ENCODE results near the gene CTRB2. TPM values are rescaled to one million over a fixed set of nuclear protein-coding genes. Genes with fewer than 3 reads are reported as not detected.

The CTRB2 gene
- polyA plus RNA-seq, 1 of the 3 experiments (the other 2 are of a cell fraction), result not detected

GRCh38 chr16:75188832-75189477 lies 18.0 kb downstream of the CTRB2 start (continued):
- TF ChIP-seq USF1 (IDR thresholded peaks at IDR 0.05; ENCODE audit: borderline replicate concordance, low read depth), result no peak
- TF ChIP-seq EP300 (IDR thresholded peaks at IDR 0.05; ENCODE audit: borderline replicate concordance in 1 of 2, low read depth in 1 of 2, low read length in 1 of 2), result no peak
- TF ChIP-seq FOSL2 (IDR thresholded peaks at IDR 0.05; ENCODE audit: borderline replicate concordance, low read depth), result no peak

GRCh38 chr16:75181630-75182029 lies 25.3 kb downstream of the CTRB2 start:
- Histone ChIP-seq H3K79me2 (ENCODE audit: insufficient read depth) (no peaks in the 10 kb centered on the region), H3K9ac (no peak overlapping the region), H3K27me3 (ENCODE audit: insufficient read depth) (no peaks in the 10 kb centered on the region), H3K36me3 (replicated peaks in 1 of 2; ENCODE audit: control insufficient read depth in 1 of 2, insufficient read depth in 2 of 2, low read length in 1 of 2) (no peaks in the 10 kb centered on the region), H3K9me2 (no peaks in the 10 kb centered on the region), H2AFZ (ENCODE audit: low read depth) (no peak overlapping the region), H3K4me1 (ENCODE audit: control insufficient read depth in 1 of 2, insufficient read depth in 2 of 2, low read depth in 1 of 2, low read length in 1 of 2) (no peaks in the 10 kb centered on the region), H3K4me3 (ENCODE audit: low read depth in 2 of 2, low read length in 1 of 2) (no peak overlapping the region), H3K27ac (ENCODE audit: low read depth in 2 of 2, low read length in 1 of 2) (no peak overlapping the region), H3K9me3 (peaks cover 20% of the 10 kb centered on the region), H4K20me1 (ENCODE audit: insufficient read depth) (no peaks in the 10 kb centered on the region), H3K4me2 (no peak overlapping the region), H3F3A (replicated peaks; ENCODE audit: insufficient read depth) (no peaks in the 10 kb centered on the region)
- CTCF ChIA-PET, result interaction anchor here (1.0 kb wide), 1 partner anchor 183 kb away, joined by 3 read pairs; the partner anchor contains the start of gene ZNRF1
- POLR2A ChIA-PET, result no interaction called here
- WGBS (ENCODE audit: low lambda C conversion rate), result 42% methylated on average over 3 of the region's 3 CpGs
- no peak for DNase-seq
- TF ChIP-seq TCF12 (IDR thresholded peaks at IDR 0.05) (no peak), TAF1 (IDR thresholded peaks at IDR 0.05; ENCODE audit: borderline replicate concordance, low read depth, low read length) (no peak), RXRA (IDR thresholded peaks at IDR 0.05; ENCODE audit: borderline replicate concordance, low read depth) (no peak), FOSL2 (IDR thresholded peaks at IDR 0.05; ENCODE audit: borderline replicate concordance, low read depth) (no peak), MAX (IDR thresholded peaks at IDR 0.05; ENCODE audit: low read depth) (no peak), PBX3 (IDR thresholded peaks at IDR 0.05) (no peak), EZH2phosphoT487 (IDR thresholded peaks at IDR 0.05; ENCODE audit: borderline replicate concordance, low read depth) (no peak), REST (IDR thresholded peaks at IDR 0.05; ENCODE audit: low read depth, low read length) (no peak), FOXM1 (IDR thresholded peaks at IDR 0.05; ENCODE audit: low read depth) (no peak), EP300 (IDR thresholded peaks at IDR 0.05; ENCODE audit: borderline replicate concordance in 1 of 2, low read depth in 1 of 2, low read length in 1 of 2) (no peak), RCOR1 (IDR thresholded peaks at IDR 0.05; ENCODE audit: low read length) (no peak)

Data from SK-N-SH (cell line).